Cardiac fibroblast (primary cell): ENCODE results near the gene MICAL2.

Experiments
- DNase-seq, 2 donors: peaks; one replicate each; pipeline versions ENCODE4 v3.0.0 to v3.0.0-alpha.2; 2010; ENCODE audit warnings: low read depth in 2 of 2
- H3K4me3 ChIP-seq, 2 donors: replicated peaks in 1 of 2; 1 replicate in 1 of 2; 2 replicates in 1 of 2; pipeline ENCODE4 v1.5.1; 2011; ENCODE audit warnings: low read depth in 2 of 2, low read length in 2 of 2, mild to moderate bottlenecking in 2 of 2, moderate library complexity in 1 of 2
- CTCF ChIP-seq: IDR thresholded peaks from one replicate; pipeline ENCODE4 v1.5.1; 2011; ENCODE audit warnings: low read depth, mild to moderate bottlenecking, low read length, inconsistent platforms

Gene MICAL2

GRCh38 chr11:12117611-12118010 is 7.2 kb downstream of the MICAL2 start:
- DNase-seq: peak in 1 of 2 donors; percentile 56
- H3K4me3 ChIP-seq: no peak overlapping the region
- no peak for TF ChIP-seq CTCF

- DNase-seq: no peak
- peak; percentile 8 for TF ChIP-seq CTCF
- no peak overlapping the region for H3K4me3 ChIP-seq
These were observed 8.6 kb downstream of the MICAL2 start for GRCh38 chr11:12118949-12119348.

GRCh38 chr11:12119502-12119901 is 9.1 kb downstream of the MICAL2 start:
- no peak for TF ChIP-seq CTCF
- no peak for DNase-seq
- H3K4me3 ChIP-seq: no peak overlapping the region

GRCh38 chr11:12120031-12121008 is 9.9 kb downstream of the MICAL2 start:
- no peak for TF ChIP-seq CTCF
- no peak overlapping the region for H3K4me3 ChIP-seq
- peak in 1 of 2 donors; percentile 38 for DNase-seq

- no peak for TF ChIP-seq CTCF
- DNase-seq: no peak
- no peak overlapping the region for H3K4me3 ChIP-seq
These were observed 10.6 kb downstream of the MICAL2 start for GRCh38 chr11:12121011-12121410.

GRCh38 chr11:12121517-12121916 is 11.1 kb downstream of the MICAL2 start:
- no peak for DNase-seq
- TF ChIP-seq CTCF: no peak
- H3K4me3 ChIP-seq: no peak overlapping the region
